GM23338 (cell line): Measurements from ENCODE around the gene TMCC1. TPM values are rescaled to one million over a fixed set of nuclear protein-coding genes. Genes with fewer than 3 reads are reported as not detected.

Experiments used
- ATAC-seq: fragments of 200-7000 bp; cut with Tn5 transposase; 3 replicates; pipeline ENCODE4 v1.9.1; 2020
- DNase-seq: peaks from one replicate; pipeline ENCODE4 v3.0.0-alpha.2; 2015; ENCODE audit warnings: low spot score
- H2AFZ ChIP-seq: fragments of 200-600 bp; sonication (generic); 2 replicates; pipeline ENCODE4 v1.8.0; 2016; ENCODE audit warnings: antibody characterized with exemption, mild to moderate bottlenecking, moderate library complexity
- H3F3A ChIP-seq: fragments of 200-600 bp; sonication (generic); replicated peaks from 2 replicates; pipeline ENCODE4 v1.8.0; 2017; ENCODE audit warnings: antibody characterized with exemption, mixed run types, low read depth
- H3K27ac ChIP-seq: fragments of 200-600 bp; sonication (generic); 2 replicates; pipeline ENCODE4 v1.6.1; 2016; ENCODE audit warnings: low read depth
- H3K27me3 ChIP-seq: fragments of 200-600 bp; sonication (generic); 2 replicates; pipeline ENCODE4 v1.8.0; 2016; ENCODE audit warnings: mild to moderate bottlenecking, mixed run types, moderate library complexity; ENCODE audit not compliant: insufficient read depth
- H3K36me3 ChIP-seq: fragments of 200-600 bp; sonication (generic); 2 replicates; pipeline ENCODE4 v1.8.0; 2016; ENCODE audit warnings: mild to moderate bottlenecking; ENCODE audit not compliant: insufficient read depth
- H3K4me1 ChIP-seq: fragments of 200-600 bp; sonication (generic); 2 replicates; pipeline ENCODE4 v1.8.0; 2016; ENCODE audit warnings: mild to moderate bottlenecking, moderate library complexity; ENCODE audit not compliant: insufficient read depth
- H3K4me2 ChIP-seq: fragments of 200-600 bp; sonication (generic); 2 replicates; pipeline ENCODE4 v1.7.1; 2017; ENCODE audit warnings: mixed run types
- H3K4me3 ChIP-seq: fragments of 200-600 bp; sonication (generic); 2 replicates; pipeline ENCODE4 v1.6.1; 2016; ENCODE audit warnings: mixed run types
- H3K79me2 ChIP-seq: fragments of 200-600 bp; sonication (generic); replicated peaks from 2 replicates; pipeline ENCODE4 v1.8.0; 2017; ENCODE audit warnings: mild to moderate bottlenecking; ENCODE audit not compliant: insufficient read depth
- H3K9me2 ChIP-seq: fragments of 200-600 bp; sonication (generic); 2 replicates; pipeline ENCODE4 v1.8.0; 2017; ENCODE audit not compliant: insufficient read depth
- H4K20me1 ChIP-seq: fragments of 200-600 bp; sonication (generic); replicated peaks from 2 replicates; pipeline ENCODE4 v1.8.0; 2017; ENCODE audit warnings: mild to moderate bottlenecking; ENCODE audit not compliant: insufficient read depth
- H3K27ac Mint-ChIP-seq: 2 replicates; pipeline ENCODE4 v1.8.0; 2020; ENCODE audit warnings: inconsistent platforms, mild to moderate bottlenecking, moderate library complexity, mixed read lengths
- H3K27me3 Mint-ChIP-seq: 3 replicates; pipeline ENCODE4 v1.8.0; 2022; ENCODE audit warnings: low read depth, mild to moderate bottlenecking, moderate library complexity, mixed read lengths, inconsistent platforms; ENCODE audit not compliant: insufficient read depth, poor library complexity
- H3K36me3 Mint-ChIP-seq: 3 replicates; pipeline ENCODE4 v1.8.0; 2021; ENCODE audit warnings: low read depth, mild to moderate bottlenecking, inconsistent platforms, moderate library complexity, mixed read lengths
- H3K4me1 Mint-ChIP-seq: 3 replicates; pipeline ENCODE4 v1.8.0; 2020; ENCODE audit warnings: mild to moderate bottlenecking, inconsistent platforms, mixed read lengths
- H3K4me3 Mint-ChIP-seq: 3 replicates; pipeline ENCODE4 v1.8.0; 2021; ENCODE audit warnings: moderate library complexity, mild to moderate bottlenecking, inconsistent platforms, mixed read lengths
- H3K9me3 Mint-ChIP-seq: 3 replicates; pipeline ENCODE4 v1.8.0; 2020; ENCODE audit warnings: moderate library complexity, mild to moderate bottlenecking, inconsistent platforms, mixed read lengths
- CREB1 ChIP-seq: fragments of 250-450 bp; sonication (Bioruptor Pico); IDR thresholded peaks from 2 replicates; pipeline ENCODE4 v1.5.0; 2020; ENCODE audit warnings: low read depth, mild to moderate bottlenecking, moderate library complexity
- EZH2phosphoT487 ChIP-seq: fragments of 200-600 bp; sonication (generic); IDR thresholded peaks from one replicate; pipeline ENCODE4 v1.8.1; 2018; ENCODE audit warnings: antibody characterized with exemption; ENCODE audit not compliant: unreplicated experiment
- NANOG ChIP-seq: IDR thresholded peaks from 2 replicates; pipeline ENCODE4 v1.6.1; 2016; ENCODE audit warnings: antibody characterized with exemption, borderline replicate concordance
- POLR2AphosphoS5 ChIP-seq: IDR thresholded peaks from 2 replicates; pipeline ENCODE4 v1.6.1; 2016; ENCODE audit warnings: antibody characterized with exemption, low read depth
- REST ChIP-seq: IDR thresholded peaks from one replicate; pipeline ENCODE4 v1.6.1; 2018; ENCODE audit warnings: antibody characterized with exemption; ENCODE audit not compliant: unreplicated experiment
- STAT1 ChIP-seq: IDR thresholded peaks from one replicate; pipeline ENCODE4 v1.6.1; 2016; ENCODE audit warnings: antibody characterized with exemption; ENCODE audit not compliant: unreplicated experiment
- ZNF331 ChIP-seq: fragments of 250-450 bp; sonication (Bioruptor Pico); IDR thresholded peaks from 2 replicates; pipeline ENCODE4 v1.5.0; 2020; ENCODE audit warnings: low read depth, mild to moderate bottlenecking, moderate library complexity
- ZNF462 ChIP-seq: fragments of 250-450 bp; sonication (Bioruptor Pico); IDR thresholded peaks from 2 replicates; pipeline ENCODE4 v1.5.0; 2020; ENCODE audit warnings: mild to moderate bottlenecking, moderate library complexity
- polyA plus RNA-seq: library from polyadenylated mRNA; unstranded; fragments of >200 nt; fragmentation: Nextera tagmentation; extraction: Ambion mirVana; gene quantifications from 2 replicates; pipeline ENCODE4 v1.2.1, GENCODE V29; 2016
- total RNA-seq: library from RNA; depleted of rRNA; stranded (reverse); fragments of >200 nt; shearing (Covaris generic); gene quantifications from 2 replicates; pipeline ENCODE4 v1.2.3, GENCODE V29; 2014

TMCC1 gene
- total and polyA plus RNA-seq, 2 experiments from 2014 or later = 8.2 to 18.4 TPM

- TF ChIP-seq ZNF462 (CRISPR knock-in tag) = no peak
- TF ChIP-seq CREB1 (CRISPR knock-in tag) = no peak
- no peak for TF ChIP-seq ZNF331 (CRISPR knock-in tag)
These were observed 188.2 kb downstream of the TMCC1 start (continued) for GRCh38 chr3:129705274-129705673.

GRCh38 chr3:129703913-129704312 is 189.6 kb downstream of the TMCC1 start:
- H3K27me3 ChIP-seq = no peaks in the 10 kb centered on the region
- 0 out of 2 replicates have a peak overlapping the region, but pooled peaks have one; percentile 33 for H3K27ac ChIP-seq
- H3K4me3 ChIP-seq = no peak overlapping the region
- no peaks in the 10 kb centered on the region for H3F3A ChIP-seq
- DNase-seq = no peak
- H3K9me2 ChIP-seq = no peaks in the 10 kb centered on the region
- no peaks in the 10 kb centered on the region for H3K36me3 ChIP-seq
- Mint-ChIP-seq H3K4me3 (no peak overlapping the region), H3K27ac (0 out of 2 replicates have a peak overlapping the region, but pooled peaks have one; percentile 9), H3K27me3 (peaks cover 4% of the 10 kb centered on the region), H3K9me3 (no peaks in the 10 kb centered on the region), H3K36me3 (no peaks in the 10 kb centered on the region), H3K4me1 (peaks cover 29% of the 10 kb centered on the region)
- no peaks in the 10 kb centered on the region for H4K20me1 ChIP-seq
- no peaks in the 10 kb centered on the region for H3K79me2 ChIP-seq
- H3K4me2 ChIP-seq = no peak overlapping the region
- ATAC-seq = no peak
- H2AFZ ChIP-seq = no peak overlapping the region
- H3K4me1 ChIP-seq = peaks cover 26% of the 10 kb centered on the region
- TF ChIP-seq STAT1 = no peak
- no peak for TF ChIP-seq EZH2phosphoT487
- TF ChIP-seq POLR2AphosphoS5 = no peak
- TF ChIP-seq REST = no peak
- TF ChIP-seq NANOG = no peak
